Activated CD4-positive, alpha-beta T cell treated with anti-CD3 and anti-CD28 coated beads, Interleukin-2, amount 50 U/mL, for 4 hours (primary cell): ENCODE data around the gene CACNA1A.
"Not testable (repeated sequence)": the region's sequence is repeated elsewhere in the genome, so short reads cannot be mapped to it uniquely, and the experiment has no call there.

ENCODE experiments used
- DNase-seq, 2 experiments: peaks; one replicate each; pipeline ENCODE4 v3.0.0-alpha.2; 2020

CACNA1A gene

GRCh38 chr19:13267889-13268288 lies 238.4 kb downstream of the CACNA1A start:
- DNase-seq, result no peak

GRCh38 chr19:13267131-13267530 lies 239.1 kb downstream of the CACNA1A start:
- no peak for DNase-seq

DNA sequence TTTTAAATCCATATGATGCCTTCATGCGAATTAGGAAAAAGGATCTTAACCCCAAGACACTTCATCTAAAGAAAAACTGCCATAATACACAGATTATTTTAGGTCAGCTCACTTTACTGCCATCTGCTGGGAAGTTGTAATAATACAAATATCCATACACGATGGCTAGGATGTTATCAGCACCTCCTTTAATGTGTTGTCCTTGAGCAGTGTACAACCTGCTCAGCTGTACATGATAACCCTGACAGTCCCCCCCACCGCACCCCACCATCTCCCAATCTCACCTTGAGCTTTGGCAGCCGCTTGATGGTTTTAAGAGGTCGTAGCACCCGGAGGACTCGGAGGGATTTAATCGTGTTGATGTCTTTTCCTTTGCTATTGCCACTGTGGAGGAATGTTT lies 243.8 kb downstream of the CACNA1A start:
- no peak for DNase-seq

GRCh38 chr19:13260883-13261653 lies 245.2 kb downstream of the CACNA1A start:
- DNase-seq, result no peak

- DNase-seq, result no peak
Measured at GRCh38 chr19:13256918-13257317, 249.4 kb downstream of the CACNA1A start.

DNA sequence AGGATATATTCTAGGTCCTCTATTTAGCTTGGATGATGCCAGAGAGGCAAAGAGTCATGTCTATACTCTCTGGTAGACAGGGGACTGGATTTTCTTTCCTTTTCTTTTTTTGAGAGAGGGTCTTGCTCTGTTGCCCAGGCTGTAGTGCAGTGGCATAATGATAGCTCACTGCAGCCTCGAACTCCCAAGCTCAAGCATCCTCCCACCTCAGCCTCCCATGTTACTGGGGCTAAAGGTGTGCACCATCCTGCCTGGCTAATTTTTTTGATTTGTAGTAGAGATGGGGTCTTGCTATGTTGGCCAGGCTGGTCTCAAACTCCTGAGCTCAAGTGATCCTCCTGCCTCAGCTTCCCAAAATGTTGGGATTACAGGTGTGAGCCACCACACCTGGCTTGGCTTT lies 249.9 kb downstream of the CACNA1A start:
- DNase-seq, result not testable (repeated sequence)

GRCh38 chr19:13255719-13256059 lies 250.6 kb downstream of the CACNA1A start:
- DNase-seq, result no peak

GRCh38 chr19:13255041-13255718 lies 251.1 kb downstream of the CACNA1A start:
- DNase-seq, result no peak

DNA sequence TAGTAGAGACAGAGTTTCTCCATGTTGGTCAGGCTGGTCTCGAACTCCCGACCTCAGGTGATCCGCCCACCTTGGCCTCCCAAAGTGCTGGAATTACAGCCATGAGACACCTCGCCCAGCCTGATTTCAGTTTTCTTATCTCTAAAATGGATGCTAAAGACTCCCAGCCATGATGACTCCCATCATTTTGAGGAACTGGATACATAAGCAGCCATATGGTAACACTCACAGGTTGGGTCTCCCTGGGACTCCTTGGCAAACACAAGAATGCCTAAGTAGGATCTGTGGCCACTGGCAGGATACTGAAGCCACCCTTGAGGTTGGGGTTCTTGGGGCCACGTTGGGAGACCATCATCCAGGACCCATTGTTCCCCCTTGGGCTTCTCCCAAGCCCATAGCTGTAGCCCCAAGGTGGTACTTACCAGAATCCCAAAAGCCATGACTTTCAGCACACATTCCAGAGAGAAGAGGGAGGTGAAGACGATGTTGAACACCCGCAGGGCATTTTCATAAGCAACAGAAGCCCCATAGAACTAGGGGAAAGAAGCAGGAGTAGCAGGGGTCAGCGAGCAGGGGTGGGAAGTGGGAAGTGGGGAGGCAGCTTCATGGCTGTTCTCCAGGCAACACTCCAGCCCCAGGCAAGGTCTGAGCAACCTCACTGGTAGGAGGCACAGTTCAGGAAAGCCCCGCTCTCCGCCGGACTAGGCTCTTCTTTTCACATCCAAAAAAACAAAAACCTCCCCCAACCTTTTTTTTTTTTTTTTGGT lies 253.5 kb downstream of the CACNA1A start:
- DNase-seq, result no peak

GRCh38 chr19:13244920-13245319 lies 261.4 kb downstream of the CACNA1A start:
- DNase-seq, result no peak

- DNase-seq, result no peak
Measured at GRCh38 chr19:13241231-13242104, 264.8 kb downstream of the CACNA1A start.

- no peak for DNase-seq
Measured at GRCh38 chr19:13240312-13241022, 265.8 kb downstream of the CACNA1A start.

GRCh38 chr19:13238891-13239534 lies 267.3 kb downstream of the CACNA1A start:
- DNase-seq, result no peak

- peak; percentile 44 to 46 for DNase-seq
Measured at GRCh38 chr19:13234518-13234917, 271.8 kb downstream of the CACNA1A start.

DNA sequence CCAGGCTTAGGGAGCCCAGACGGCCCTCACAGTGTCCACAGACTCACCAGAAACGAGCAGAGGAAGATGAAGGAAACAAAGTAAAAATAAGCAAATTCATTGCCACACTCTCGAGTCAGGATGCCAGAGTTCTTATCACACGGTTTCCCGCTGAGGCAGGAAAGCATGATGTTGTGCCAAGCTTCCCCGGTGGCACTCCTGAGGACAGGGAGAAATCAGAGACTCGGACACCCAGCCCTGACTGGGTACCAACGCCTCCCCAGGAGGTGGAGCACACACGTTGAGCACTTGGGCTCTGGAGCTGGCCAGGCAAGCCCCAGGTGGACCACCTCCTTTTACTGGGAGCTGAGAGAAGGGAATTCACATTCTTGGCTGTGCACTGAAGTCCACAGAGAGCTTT lies 274.6 kb downstream of the CACNA1A start:
- no peak for DNase-seq

GRCh38 chr19:13229246-13229645 lies 277.0 kb downstream of the CACNA1A start:
- no peak for DNase-seq

DNA sequence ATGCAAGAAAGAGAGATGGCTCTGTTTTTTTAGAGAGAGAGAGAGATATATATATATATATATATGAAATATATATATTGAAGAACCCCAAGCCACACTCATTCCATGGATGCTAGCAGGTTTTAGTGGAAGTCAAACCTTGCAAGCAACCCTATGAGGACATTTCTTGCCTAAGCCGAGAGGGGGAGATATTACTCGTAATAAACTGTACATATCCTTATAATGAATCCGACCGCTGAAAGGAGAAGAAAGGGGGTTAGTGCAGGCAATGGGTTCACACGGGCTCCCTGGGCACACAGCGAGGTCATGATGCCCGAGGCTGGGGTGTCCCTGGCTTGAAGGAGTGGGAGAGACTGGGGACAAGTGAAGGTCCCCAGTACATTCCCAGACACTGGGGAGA lies 277.7 kb downstream of the CACNA1A start:
- no peak for DNase-seq

GRCh38 chr19:13226983-13227382 lies 279.3 kb downstream of the CACNA1A start:
- no peak for DNase-seq

- DNase-seq, result no peak
Measured at GRCh38 chr19:13225973-13226865, 280.1 kb downstream of the CACNA1A start.

DNA sequence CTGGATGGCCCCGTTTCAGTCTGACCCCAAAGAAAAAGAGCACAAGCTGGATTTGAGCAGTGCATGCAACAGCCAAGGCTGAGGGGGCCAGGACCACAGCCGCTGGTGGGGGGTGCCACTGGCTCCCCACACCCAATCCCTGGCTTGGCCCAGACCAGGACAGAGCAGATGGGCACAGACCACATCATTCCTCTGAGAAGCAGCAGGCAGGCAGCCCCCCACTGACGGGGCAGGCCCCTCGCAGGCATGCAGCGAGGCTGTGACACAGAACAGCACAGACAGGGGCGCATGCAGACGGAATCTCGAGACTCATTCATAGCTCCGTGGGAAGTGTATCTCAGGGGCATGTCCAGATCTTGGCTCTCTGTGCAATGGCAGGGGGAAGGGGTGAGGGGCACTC lies 281.2 kb downstream of the CACNA1A start:
- DNase-seq, result no peak

- no peak for DNase-seq
Measured at GRCh38 chr19:13220847-13221246, 285.4 kb downstream of the CACNA1A start.
